Thyroid gland (tissue), 4 donors: Measurements from ENCODE around the gene MEGF6.

Source experiments
- CTCF ChIP-seq, 6 experiments: fragments of 200-600 bp in 3 of 6; fragments of 450-650 bp in 3 of 6; sonication (generic) in 3 of 6; IDR thresholded peaks; one replicate each; pipeline ENCODE4 v1.5.1; 2016 to 2019; ENCODE audit warnings: antibody characterized with exemption in 6 of 6, mild to moderate bottlenecking in 2 of 6, inconsistent platforms in 1 of 6, moderate library complexity in 1 of 6
- POLR2A ChIP-seq, 2 donors: fragments of 450-650 bp; IDR thresholded peaks; one replicate each; pipeline ENCODE4 v1.6.1; 2017; ENCODE audit warnings: antibody characterized with exemption in 2 of 2, mild to moderate bottlenecking in 2 of 2, moderate library complexity in 1 of 2

- TF ChIP-seq POLR2A (IDR thresholded peaks at IDR 0.05), result no peak
- TF ChIP-seq CTCF (IDR thresholded peaks at IDR 0.05), result no peak
Observed at GRCh38 chr1:3522112-3522511, 89.2 kb downstream of the MEGF6 start.
